HG03571 (cell line): ENCODE measurements around the gene CLDN5.
"Not testable (repeated sequence)": the region's sequence is repeated elsewhere in the genome, so short reads cannot be mapped to it uniquely, and the experiment has no call there.

Experiments used
- ATAC-seq: cut with Tn5 transposase; IDR thresholded peaks from one replicate; pipeline ENCODE4 v1.9.1; 2021; ENCODE audit not compliant: unreplicated experiment

CLDN5 gene

GRCh38 chr22:19548964-19549363 lies 24.8 kb upstream of the CLDN5 start:
- ATAC-seq = no peak

GRCh38 chr22:19548427-19548826 lies 24.2 kb upstream of the CLDN5 start:
- ATAC-seq = not testable (repeated sequence)

- ATAC-seq = no peak
Measured at GRCh38 chr22:19547620-19548019, 23.4 kb upstream of the CLDN5 start.

GRCh38 chr22:19546680-19547079 lies 22.5 kb upstream of the CLDN5 start:
- ATAC-seq = no peak

- no peak for ATAC-seq
Measured at GRCh38 chr22:19545935-19546207, 21.7 kb upstream of the CLDN5 start.

- no peak for ATAC-seq
Measured at GRCh38 chr22:19543970-19544708, 19.9 kb upstream of the CLDN5 start.

- no peak for ATAC-seq
Measured at GRCh38 chr22:19540394-19540793, 16.2 kb upstream of the CLDN5 start.

GRCh38 chr22:19537941-19538488 lies 13.8 kb upstream of the CLDN5 start:
- no peak for ATAC-seq

- no peak for ATAC-seq
Measured at GRCh38 chr22:19536564-19536963, 12.4 kb upstream of the CLDN5 start.

GRCh38 chr22:19535001-19535400 lies 10.8 kb upstream of the CLDN5 start:
- no peak for ATAC-seq

GRCh38 chr22:19533857-19534256 lies 9.6 kb upstream of the CLDN5 start:
- no peak for ATAC-seq

- ATAC-seq = no peak
Measured at GRCh38 chr22:19533049-19533626, 8.9 kb upstream of the CLDN5 start.

- ATAC-seq = not testable (repeated sequence)
Measured at GRCh38 chr22:19531327-19531726, 7.1 kb upstream of the CLDN5 start.

GRCh38 chr22:19530751-19531150 lies 6.5 kb upstream of the CLDN5 start:
- ATAC-seq = no peak

- no peak for ATAC-seq
Measured at GRCh38 chr22:19529811-19530210, 5.6 kb upstream of the CLDN5 start.

GRCh38 chr22:19527861-19528417 lies 3.7 kb upstream of the CLDN5 start:
- ATAC-seq = no peak

- no peak for ATAC-seq
Measured at GRCh38 chr22:19527321-19527721, 3.1 kb upstream of the CLDN5 start.

GRCh38 chr22:19526702-19527111 lies 2.5 kb upstream of the CLDN5 start:
- ATAC-seq = no peak

- no peak for ATAC-seq
Measured at GRCh38 chr22:19526076-19526701, 2.0 kb upstream of the CLDN5 start.

- ATAC-seq = no peak
Measured at GRCh38 chr22:19525666-19526065, 1.5 kb upstream of the CLDN5 start.

GRCh38 chr22:19525116-19525660 lies 978 bp upstream of the CLDN5 start:
- no peak for ATAC-seq
